Ascending aorta (tissue), 2 donors: Measurements from ENCODE around the gene ABHD13. TPM values are rescaled to one million over a fixed set of nuclear protein-coding genes. Genes with fewer than 3 reads are reported as not detected.

Experiments used
- DNase-seq, 2 donors: peaks; one replicate each; pipeline ENCODE4 v3.0.0-alpha.2; 2019; ENCODE audit warnings: low spot score in 2 of 2
- H3K27ac ChIP-seq, 2 donors: fragments of 200-600 bp; sonication (generic); one replicate each; pipeline ENCODE4 v1.5.1; 2016 to 2017; ENCODE audit warnings: mild to moderate bottlenecking in 1 of 2
- H3K27me3 ChIP-seq: fragments of 200-600 bp; sonication (generic); one replicate; pipeline ENCODE4 v1.5.1; 2017
- H3K36me3 ChIP-seq, 2 donors: fragments of 200-600 bp; sonication (generic); one replicate each; pipeline ENCODE4 v1.5.1; 2016
- H3K4me1 ChIP-seq, 2 donors: fragments of 200-600 bp; sonication (generic); one replicate each; pipeline ENCODE4 v1.5.1; 2016 to 2017; ENCODE audit warnings: mild to moderate bottlenecking in 1 of 2
- H3K4me3 ChIP-seq, 2 donors: fragments of 200-600 bp; sonication (generic); one replicate each; pipeline ENCODE4 v1.5.1; 2016 to 2017; ENCODE audit warnings: mild to moderate bottlenecking in 1 of 2
- H3K9me3 ChIP-seq, 2 donors: fragments of 200-600 bp; sonication (generic); one replicate each; pipeline ENCODE4 v1.5.1; 2016
- CTCF ChIP-seq, 3 experiments: fragments of 200-600 bp in 2 of 3; fragments of 450-650 bp in 1 of 3; sonication (generic) in 2 of 3; IDR thresholded peaks; one replicate each; pipeline ENCODE4 v1.5.1; 2016 to 2019; ENCODE audit warnings: antibody characterized with exemption in 3 of 3, mild to moderate bottlenecking in 1 of 3, moderate library complexity in 1 of 3
- intact Hi-C: fragments of 100-400 bp; cut with DNase I; formaldehyde crosslinking; loops from one replicate; pipeline ENCODE4 v1.15.1; 2023
- total RNA-seq: library from RNA; depleted of rRNA; stranded (reverse); fragments of >200 nt; gene quantifications from one replicate; pipeline ENCODE4 v1.1.0, GENCODE V29; 2016

The ABHD13 gene
- 4.5 TPM for total RNA-seq

- H3K27ac ChIP-seq = peak within 1 kb of the TSS; percentile 74 to 84
- H3K4me3 ChIP-seq = peak within 1 kb of the TSS; percentile 74 to 92
- DNase-seq = peak; percentile 46 to 94
- no peaks in the 10 kb centered on the region for H3K36me3 ChIP-seq
- H3K4me1 ChIP-seq = peaks cover 4 to 17% of the 10 kb centered on the region in 2 donors
- intact Hi-C loops = loop anchor here (10.0 kb wide), 2 partner anchors 764 to 1566 kb away; partner anchors contain the start of gene IRS2
- no peaks in the 10 kb centered on the region for H3K27me3 ChIP-seq
- no peaks in the 10 kb centered on the region for H3K9me3 ChIP-seq
- TF ChIP-seq CTCF (IDR thresholded peaks at IDR 0.05) = peak in 1 of 3 experiments; percentile 7
Observed at GRCh38 chr13:108218044-108218974, at the start of gene ABHD13. ABHD13 (plus strand) TSS chr13:108218392; CDS start chr13:108229219, 10,827 bp downstream.

- H3K36me3 ChIP-seq = no peaks in the 10 kb centered on the region
- no peak for TF ChIP-seq CTCF (IDR thresholded peaks at IDR 0.05)
- no peaks in the 10 kb centered on the region for H3K4me1 ChIP-seq
- H3K9me3 ChIP-seq = no peaks in the 10 kb centered on the region
- DNase-seq = no peak
- intact Hi-C loops = no loop called here
- H3K27ac ChIP-seq = no peak overlapping the region
- no peaks in the 10 kb centered on the region for H3K27me3 ChIP-seq
- no peak overlapping the region for H3K4me3 ChIP-seq
Observed at GRCh38 chr13:108168929-108169328, 49.3 kb upstream of the ABHD13 start.

GRCh38 chr13:108176685-108177274, 41.4 kb upstream of the ABHD13 start:
- Histone ChIP-seq H3K36me3 (no peaks in the 10 kb centered on the region), H3K4me3 (no peak overlapping the region), H3K4me1 (no peaks in the 10 kb centered on the region), H3K27me3 (no peaks in the 10 kb centered on the region), H3K9me3 (peaks cover 0 to 2% of the 10 kb centered on the region in 2 donors), H3K27ac (no peak overlapping the region)
- intact Hi-C loops = no loop called here
- TF ChIP-seq CTCF (IDR thresholded peaks at IDR 0.05) = peak in 1 of 3 experiments; percentile 11
- DNase-seq = no peak

- Histone ChIP-seq H3K36me3 (no peaks in the 10 kb centered on the region), H3K4me1 (no peaks in the 10 kb centered on the region), H3K9me3 (peaks cover 0 to 2% of the 10 kb centered on the region in 2 donors), H3K27me3 (no peaks in the 10 kb centered on the region), H3K4me3 (no peak overlapping the region), H3K27ac (no peak overlapping the region)
- intact Hi-C loops = no loop called here
- no peak for DNase-seq
- TF ChIP-seq CTCF (IDR thresholded peaks at IDR 0.05) = no peak
Observed at GRCh38 chr13:108178078-108178477, 40.1 kb upstream of the ABHD13 start.

- intact Hi-C loops = no loop called here
- no peak overlapping the region for H3K27ac ChIP-seq
- no peak for TF ChIP-seq CTCF (IDR thresholded peaks at IDR 0.05)
Observed at GRCh38 chr13:108182652-108183051, 35.5 kb upstream of the ABHD13 start.

More at GRCh38 chr13:108182652-108183051, 35.5 kb upstream of the ABHD13 start:
- no peak for DNase-seq
- Histone ChIP-seq H3K4me1 (no peaks in the 10 kb centered on the region), H3K4me3 (no peak overlapping the region), H3K27me3 (no peaks in the 10 kb centered on the region), H3K9me3 (no peaks in the 10 kb centered on the region), H3K36me3 (no peaks in the 10 kb centered on the region)
